Nucleus accumbens (tissue), 56 donors: ENCODE results near the gene DNAH7.
"Not testable (repeated sequence)": the region's sequence is repeated elsewhere in the genome, so short reads cannot be mapped to it uniquely, and the experiment has no call there.

ENCODE experiments used
- DNase-seq, 56 donors: peaks; one replicate each; lab custom pipeline; 2025; lab: John Stamatoyannopoulos, UW

The DNAH7 gene

GRCh38 chr2:195735347-195735746, 333.3 kb downstream of the DNAH7 start:
- DNase-seq = no peak

DNA sequence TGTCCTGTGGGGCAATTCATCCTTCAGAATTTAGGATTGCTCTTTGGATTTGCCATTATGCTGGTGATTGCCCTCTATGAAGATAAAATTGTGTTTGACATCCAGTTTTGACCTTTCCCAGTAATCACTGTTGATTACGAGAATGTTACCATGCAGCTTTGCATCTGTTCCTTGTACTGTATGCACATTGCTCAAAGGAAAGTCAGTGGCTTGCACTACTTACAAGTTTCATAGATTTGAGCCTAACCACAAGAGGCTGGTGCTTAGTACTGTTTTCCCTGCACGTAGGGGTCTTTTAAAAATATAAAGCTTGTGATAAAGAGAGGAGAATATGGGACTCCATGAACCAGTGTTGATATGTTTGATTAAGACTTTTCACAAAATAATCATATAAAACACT, 333.7 kb downstream of the DNAH7 start:
- DNase-seq = no peak

- DNase-seq = no peak
These were observed 334.2 kb downstream of the DNAH7 start for GRCh38 chr2:195734395-195734794.

DNA sequence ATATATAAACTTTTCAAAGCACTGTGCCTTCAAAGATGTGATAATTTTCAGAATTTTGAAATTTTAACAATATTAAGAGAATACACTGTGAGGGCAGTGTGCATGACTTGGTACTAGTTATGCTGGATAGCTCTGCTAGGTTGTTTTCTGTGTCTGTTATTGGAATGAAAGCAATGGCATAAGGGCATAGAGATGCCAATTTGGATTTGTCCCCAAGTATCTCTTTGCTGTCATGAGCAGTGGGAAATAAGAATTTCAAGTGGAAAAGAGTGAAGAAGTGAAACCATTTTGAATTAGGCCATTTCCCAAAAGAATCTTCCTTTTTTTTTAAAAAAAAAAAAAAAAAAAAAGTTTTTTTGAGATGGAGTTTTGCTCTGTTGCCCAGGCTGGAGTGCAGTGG, 334.8 kb downstream of the DNAH7 start:
- no peak for DNase-seq

DNA sequence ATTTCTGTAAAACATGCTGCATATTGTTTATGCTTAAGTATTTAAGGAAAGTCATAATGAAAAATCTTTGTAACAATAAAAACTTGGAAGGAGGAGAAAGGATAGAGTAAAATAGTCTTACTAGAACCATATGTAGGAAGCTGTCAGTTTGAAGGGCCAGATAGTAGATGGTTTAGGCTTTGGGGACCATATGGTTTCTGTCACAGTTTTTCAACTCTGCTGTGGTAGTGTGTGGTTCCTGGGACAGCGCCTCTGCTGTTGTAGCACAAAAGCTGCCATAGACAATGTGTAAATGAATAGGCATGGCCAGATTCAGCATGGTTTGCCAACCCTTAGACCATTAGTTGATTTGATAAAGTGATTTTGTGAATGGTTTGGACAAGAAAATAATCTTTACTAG, 336.1 kb downstream of the DNAH7 start:
- DNase-seq = no peak

DNA sequence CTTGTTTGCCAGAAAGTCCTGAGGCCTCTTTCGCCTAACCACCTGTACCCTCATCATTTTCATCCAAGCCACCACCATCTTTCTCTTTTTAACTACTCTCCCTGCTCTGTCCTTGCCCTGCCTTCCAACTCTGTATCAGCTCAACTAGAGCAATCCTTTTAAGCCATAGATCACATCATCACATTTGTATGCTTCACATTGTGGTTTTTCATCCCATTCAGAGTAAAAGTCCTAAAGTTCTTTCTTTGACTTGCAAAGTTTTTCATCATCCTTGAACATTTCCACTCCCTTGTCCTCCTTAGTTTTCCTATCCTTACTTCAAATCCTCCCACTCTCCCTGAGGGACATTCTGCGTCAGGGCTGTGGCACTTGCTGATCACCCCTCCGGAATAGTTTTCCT, 337.7 kb downstream of the DNAH7 start:
- no peak for DNase-seq

DNA sequence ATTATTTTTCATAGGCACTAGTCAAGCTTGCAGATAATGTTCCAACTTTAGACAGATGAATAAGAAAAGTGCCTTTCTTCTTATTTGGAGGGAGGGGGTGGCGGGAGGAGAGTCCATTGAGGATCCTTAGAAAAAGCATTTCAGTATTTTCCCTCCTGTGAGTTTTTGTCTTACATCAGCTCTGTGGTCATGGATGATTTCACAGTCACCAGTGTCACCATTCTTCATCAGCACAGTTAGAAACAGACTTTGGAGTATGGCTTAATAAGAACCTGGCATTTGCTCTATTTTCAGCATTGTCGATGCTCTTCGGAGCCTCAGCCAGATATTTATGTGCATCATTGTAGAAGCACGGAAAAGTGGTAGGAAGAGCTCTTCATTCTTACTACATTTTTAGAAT, 341.5 kb downstream of the DNAH7 start:
- DNase-seq = no peak

- DNase-seq = no peak
These were observed 346.6 kb downstream of the DNAH7 start for GRCh38 chr2:195722075-195722474.

GRCh38 chr2:195721042-195721441, 347.6 kb downstream of the DNAH7 start:
- DNase-seq = no peak

- no peak for DNase-seq
These were observed 352.2 kb downstream of the DNAH7 start for GRCh38 chr2:195716466-195716865.

GRCh38 chr2:195711478-195711877, 357.2 kb downstream of the DNAH7 start:
- DNase-seq = no peak

DNA sequence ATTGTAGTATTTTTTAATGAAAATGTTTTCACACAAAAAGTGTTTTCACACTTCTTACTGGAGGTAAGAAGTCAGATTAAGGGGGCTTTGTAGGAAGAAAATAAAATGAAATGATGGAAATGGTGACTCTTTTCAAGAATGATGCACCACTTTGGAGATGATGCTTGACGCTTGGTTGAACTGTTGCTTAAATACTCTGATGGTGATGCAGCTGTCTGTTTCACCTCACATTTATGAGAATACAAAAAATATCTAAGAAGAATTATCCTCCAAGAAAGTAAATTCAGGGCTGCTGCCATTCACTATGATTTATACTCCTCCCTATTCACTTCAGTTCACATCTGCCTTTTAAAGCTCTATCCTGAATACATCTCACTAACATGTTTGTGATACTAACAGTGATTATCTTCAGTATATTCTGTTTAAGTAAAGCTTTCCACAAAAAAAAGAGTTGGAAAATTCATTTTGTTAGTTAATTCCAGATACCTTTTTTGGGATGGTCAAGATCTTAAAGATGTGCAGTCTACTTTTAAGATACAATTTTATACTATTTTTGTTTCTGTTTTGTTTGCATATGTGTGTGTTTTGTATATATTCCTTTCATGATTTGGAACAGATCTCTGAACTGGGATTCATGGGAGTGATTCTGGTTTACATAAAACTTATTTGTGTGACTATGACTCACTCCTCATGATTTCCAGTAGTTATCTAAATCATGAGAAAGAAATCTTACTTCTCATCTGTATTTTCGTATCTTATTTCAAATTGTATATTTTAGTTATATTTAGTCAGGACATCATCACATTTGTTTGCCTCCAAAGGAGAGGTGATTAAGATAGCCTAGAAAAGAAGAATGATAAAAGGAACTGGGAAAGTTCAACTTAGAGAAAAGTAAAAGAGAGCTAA, 358.5 kb downstream of the DNAH7 start:
- DNase-seq = no peak

DNA sequence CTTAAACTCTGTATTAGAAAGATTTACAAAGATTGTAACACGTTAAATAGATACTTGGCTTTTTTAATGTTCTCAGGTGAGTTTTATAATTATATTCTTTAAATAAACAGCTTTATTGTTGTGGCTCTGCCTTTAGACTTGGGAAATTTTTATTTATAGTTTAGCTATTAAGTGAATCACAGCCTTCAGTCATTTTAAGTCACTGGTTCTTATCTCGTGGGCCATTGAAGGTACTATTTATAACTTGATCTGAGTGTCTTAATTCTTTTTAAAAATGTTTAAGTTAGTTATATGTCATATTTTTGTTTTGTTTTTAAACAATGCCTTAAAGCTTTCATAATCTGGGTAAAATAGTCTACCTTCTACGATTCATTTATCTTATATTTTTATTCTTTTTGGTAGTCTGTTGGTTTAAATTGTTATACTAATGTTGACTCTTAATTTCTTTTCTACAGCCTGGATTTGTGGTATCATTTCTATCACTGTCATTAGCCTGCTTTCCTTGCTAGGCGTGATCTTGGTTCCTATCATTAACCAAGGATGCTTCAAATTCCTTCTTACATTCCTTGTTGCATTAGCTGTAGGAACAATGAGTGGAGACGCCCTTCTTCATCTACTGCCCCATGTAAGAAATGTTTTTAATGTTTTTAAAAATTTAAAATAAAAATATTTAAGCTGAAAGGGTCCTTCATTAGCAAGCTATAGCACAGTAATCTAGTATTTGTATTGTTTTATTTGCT, 362.3 kb downstream of the DNAH7 start:
- no peak for DNase-seq

DNA sequence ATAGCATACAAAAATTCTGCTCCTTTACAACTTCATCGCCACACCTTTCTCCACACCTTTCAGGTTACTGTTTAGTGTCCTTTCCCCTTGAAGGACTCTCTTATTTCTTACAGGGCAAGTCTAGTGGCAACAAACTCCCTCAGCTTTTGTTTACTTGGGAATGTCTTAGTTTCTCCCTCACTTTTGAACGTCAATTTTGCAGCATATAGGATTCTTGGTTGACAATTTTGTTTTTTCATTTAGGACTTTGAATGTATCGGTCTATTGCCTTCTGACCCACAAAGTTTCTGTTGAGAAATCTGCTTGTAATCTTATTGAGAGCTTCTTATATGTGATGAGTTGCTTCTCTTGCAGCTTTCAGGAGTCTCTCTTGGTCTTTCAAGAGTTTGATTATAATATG, 368.2 kb downstream of the DNAH7 start:
- DNase-seq = no peak

DNA sequence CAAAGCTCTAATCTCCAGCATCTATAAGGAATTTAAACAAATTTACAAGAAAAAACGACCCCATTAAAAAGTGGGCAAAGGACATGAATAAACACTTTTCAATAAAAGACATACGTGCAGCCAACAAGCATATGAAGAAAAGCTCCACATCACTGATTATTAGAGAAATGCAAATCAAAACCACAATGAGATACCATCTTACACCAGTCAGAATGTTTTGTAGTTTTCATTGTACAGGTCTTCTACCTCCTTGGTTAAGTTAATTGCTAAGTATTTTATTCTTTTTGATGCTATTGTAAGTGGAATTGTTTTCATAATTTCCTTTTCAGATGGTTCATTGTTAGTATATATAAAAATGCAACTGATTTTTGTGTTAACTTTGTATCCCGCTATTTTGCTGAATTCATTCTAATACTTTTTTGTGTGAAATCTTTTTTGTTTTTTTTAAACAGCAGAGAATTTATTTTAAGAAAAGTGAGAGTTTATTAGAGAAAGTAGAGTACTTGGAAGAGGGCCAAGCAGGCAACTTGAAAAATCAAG, 370.9 kb downstream of the DNAH7 start:
- no peak for DNase-seq

- no peak for DNase-seq
These were observed 372.6 kb downstream of the DNAH7 start for GRCh38 chr2:195696012-195696411.

GRCh38 chr2:195695002-195695631, 373.5 kb downstream of the DNAH7 start:
- no peak for DNase-seq

DNA sequence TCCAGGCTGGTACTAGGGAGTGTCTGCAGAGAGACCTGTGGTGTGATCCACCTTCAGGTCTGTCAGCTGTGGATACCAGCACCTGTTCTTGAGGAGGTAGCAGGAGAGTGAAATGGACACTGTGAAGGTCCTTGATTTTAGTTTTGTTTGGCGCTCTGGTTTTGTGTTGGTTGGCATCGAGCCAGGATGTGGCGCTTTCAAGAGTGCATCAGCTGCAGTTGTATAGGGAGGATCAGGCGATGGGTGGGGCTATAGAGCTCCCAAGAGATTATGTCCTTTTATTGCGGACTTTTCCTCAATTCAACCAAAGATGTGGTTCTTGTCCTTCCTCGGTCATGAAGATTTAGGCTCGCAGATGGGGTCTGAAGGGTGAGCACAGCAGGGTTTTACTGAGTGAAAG, 374.1 kb downstream of the DNAH7 start:
- DNase-seq = no peak

DNA sequence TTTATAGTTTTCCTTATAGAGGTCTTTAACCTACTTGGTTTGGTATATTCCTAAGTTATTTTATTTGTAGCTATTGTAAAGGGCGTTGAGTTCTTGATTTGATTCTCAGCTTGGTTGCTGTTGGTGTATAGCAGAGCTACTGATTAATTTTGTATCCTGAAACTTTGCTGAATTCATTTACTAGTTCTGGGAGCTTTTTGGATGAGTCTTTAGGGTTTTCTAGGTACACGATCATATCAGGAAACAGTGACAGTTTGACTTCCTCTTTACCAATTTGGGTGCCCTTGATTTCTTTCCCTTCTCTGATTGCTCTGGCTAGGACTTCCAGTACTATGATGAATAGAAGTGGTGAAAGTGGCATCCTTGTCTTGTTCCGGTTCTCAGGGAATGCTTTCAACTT, 376.1 kb downstream of the DNAH7 start:
- not testable (repeated sequence) for DNase-seq
